Endothelial cell of umbilical vein (primary cell): ENCODE data around the gene PSTPIP1. TPM values are rescaled to one million over a fixed set of nuclear protein-coding genes. Genes with fewer than 3 reads are reported as not detected.

Source experiments
- BruUV-seq: library from RNA; stranded (reverse); fragments of 400-500 nt; replicated peaks from 2 replicates; lab custom pipeline; 2021; lab: Mats Ljungman, UMichigan
- CTCF ChIA-PET: fragments of 300-600, 350-600 bp; sonication (Branson Sonifier 250); formaldehyde crosslinking; loops from one replicate; lab custom pipeline; 2021; ENCODE audit warnings: antibody characterized with exemption, inconsistent platforms; lab: Charles Lee
- POLR2A ChIA-PET: fragments of 300-600, 350-600 bp; sonication (Branson Sonifier 250); formaldehyde crosslinking; loops from one replicate; lab custom pipeline; 2021; ENCODE audit warnings: antibody characterized with exemption, inconsistent platforms; lab: Charles Lee
- DNase-seq: peaks from one replicate; pipeline ENCODE4 v3.0.0-alpha.2; 2011; ENCODE audit warnings: low read depth, low spot score
- FAIRE-seq: peaks from 2 replicates; lab custom pipeline; 2011; peaks lifted over from hg19 to GRCh38; lab: Jason Lieb, UNC
- H2AFZ ChIP-seq: 2 replicates; pipeline ENCODE4 v1.6.0; 2012; ENCODE audit warnings: low read depth, low read length, control low read depth, inconsistent platforms
- H3K27ac ChIP-seq: 2 replicates; pipeline ENCODE4 v1.5.1; 2011; ENCODE audit warnings: low read depth, mild to moderate bottlenecking, control low read depth, low read length, moderate library complexity; ENCODE audit not compliant: insufficient read depth
- H3K27me3 ChIP-seq, 2 experiments: 2 replicates each; pipeline versions ENCODE4 v1.6.0 to v1.6.1; 2011; ENCODE audit warnings: low read length in 2 of 2, mixed read lengths in 1 of 2; ENCODE audit not compliant: control insufficient read depth in 2 of 2, insufficient read depth in 2 of 2
- H3K36me3 ChIP-seq, 2 experiments: 2 replicates in 1 of 2; 3 replicates in 1 of 2; pipeline ENCODE4 v1.5.1; 2011; ENCODE audit warnings: low read length in 2 of 2, mild to moderate bottlenecking in 1 of 2, moderate library complexity in 1 of 2; ENCODE audit not compliant: control insufficient read depth in 2 of 2, insufficient read depth in 2 of 2; ENCODE audit errors: extremely low read depth in 1 of 2
- H3K4me1 ChIP-seq: 3 replicates; pipeline ENCODE4 v1.5.1; 2011; ENCODE audit warnings: mild to moderate bottlenecking, low read length; ENCODE audit not compliant: control insufficient read depth, insufficient read depth; ENCODE audit errors: extremely low read depth
- H3K4me2 ChIP-seq: 2 replicates; pipeline ENCODE4 v1.6.1; 2011; ENCODE audit warnings: low read length, control low read depth, mixed read lengths; ENCODE audit not compliant: insufficient read depth
- H3K4me3 ChIP-seq, 3 experiments: fragments of 200-600 bp in 1 of 3; sonication (generic), shearing (Covaris generic) in 1 of 3; replicated peaks in 1 of 3; 2 replicates each; pipeline ENCODE4 v1.5.1; 2011 to 2016; ENCODE audit warnings: control low read depth in 3 of 3, low read length in 3 of 3, mild to moderate bottlenecking in 2 of 3, inconsistent platforms in 1 of 3, low read depth in 1 of 3, moderate library complexity in 1 of 3; ENCODE audit not compliant: insufficient read depth in 1 of 3
- H3K79me2 ChIP-seq: 2 replicates; pipeline ENCODE4 v1.6.0; 2012; ENCODE audit warnings: low read length, inconsistent platforms; ENCODE audit not compliant: control insufficient read depth, insufficient read depth
- H3K9ac ChIP-seq: replicated peaks from 2 replicates; pipeline ENCODE3; 2011; ENCODE audit warnings: low read length, control low read depth; ENCODE audit not compliant: insufficient read depth; ENCODE audit errors: extremely low read depth
- H3K9me1 ChIP-seq: replicated peaks from 3 replicates; pipeline ENCODE4 v1.6.0; 2011; ENCODE audit warnings: mild to moderate bottlenecking, low read length; ENCODE audit not compliant: control insufficient read depth, insufficient read depth; ENCODE audit errors: extremely low read depth
- H3K9me3 ChIP-seq: replicated peaks from 2 replicates; pipeline ENCODE4 v1.5.1; 2012; ENCODE audit warnings: low read length, inconsistent platforms; ENCODE audit not compliant: control insufficient read depth, insufficient read depth
- H4K20me1 ChIP-seq: replicated peaks from 2 replicates; pipeline ENCODE3; 2011; ENCODE audit warnings: mild to moderate bottlenecking, low read length; ENCODE audit not compliant: control insufficient read depth, insufficient read depth; ENCODE audit errors: extremely low read depth
- CTCF ChIP-seq, 2 donors: IDR thresholded peaks; 1 replicate in 1 of 2; 2 replicates in 1 of 2; pipeline ENCODE4 v1.5.1; 2011; ENCODE audit warnings: low read length in 2 of 2, mild to moderate bottlenecking in 2 of 2, moderate library complexity in 2 of 2, control low read depth in 1 of 2, inconsistent platforms in 1 of 2, low read depth in 1 of 2; ENCODE audit not compliant: insufficient read depth in 1 of 2; ENCODE audit errors: extremely low read depth in 1 of 2
- EZH2 ChIP-seq: IDR thresholded peaks from 2 replicates; pipeline ENCODE4 v1.6.1; 2012; ENCODE audit warnings: borderline replicate concordance, low read depth, mild to moderate bottlenecking, moderate library complexity, low read length, inconsistent platforms; ENCODE audit not compliant: severe bottlenecking
- FOS ChIP-seq: IDR thresholded peaks from 2 replicates; pipeline ENCODE4 v1.6.1; 2011; ENCODE audit warnings: mild to moderate bottlenecking, low read length, moderate library complexity, borderline replicate concordance; ENCODE audit not compliant: insufficient read depth
- GATA2 ChIP-seq: IDR thresholded peaks from 2 replicates; pipeline ENCODE4 v1.7.0; 2011; ENCODE audit warnings: low read depth, mild to moderate bottlenecking, moderate library complexity, mixed read lengths, low read length; ENCODE audit not compliant: insufficient read length, insufficient read depth
- JUN ChIP-seq: IDR thresholded peaks from 2 replicates; pipeline ENCODE4 v1.6.1; 2011; ENCODE audit warnings: borderline replicate concordance, low read depth; ENCODE audit not compliant: insufficient read length, insufficient read depth
- MAX ChIP-seq: IDR thresholded peaks from 2 replicates; pipeline ENCODE4 v1.6.1; 2011; ENCODE audit not compliant: insufficient read depth, insufficient read length
- MYC ChIP-seq: IDR thresholded peaks from one replicate; pipeline ENCODE4 v1.6.1; 2011; ENCODE audit warnings: mild to moderate bottlenecking, low read depth, low read length
- POLR2A ChIP-seq: IDR thresholded peaks from 2 replicates; pipeline ENCODE4 v1.6.1; 2012; ENCODE audit warnings: low read depth, mild to moderate bottlenecking, control low read depth, low read length
- POLR2AphosphoS5 ChIP-seq: IDR thresholded peaks from 2 replicates; pipeline ENCODE4 v1.6.1; 2012; ENCODE audit warnings: low read depth, mild to moderate bottlenecking, control low read depth, low read length, moderate library complexity; ENCODE audit not compliant: insufficient read depth
- dilution Hi-C: fragments of 300-500 bp; cut with MboI; formaldehyde crosslinking; loops from one replicate; pipeline ENCODE4 v1.15.0; 2019; ENCODE audit warnings: low sequenced_read_pairs; ENCODE audit not compliant: extremely low pct_ligation_motif_present
- intact Hi-C: fragments of 100-400 bp; cut with micrococcal nuclease; formaldehyde crosslinking; loops from one replicate; pipeline ENCODE4 v1.10.0; 2022
- polyA plus RNA-seq, 4 experiments: library from polyadenylated mRNA; depleted of rRNA in 3 of 4; stranded (reverse) in 3 of 4; unstranded in 1 of 4; fragments of >200 nt; gene quantifications; 2 replicates each; pipeline versions ENCODE4 v1.2.1 to v1.2.3, GENCODE V29; 2011 to 2012; ENCODE audit warnings: missing spikeins in 1 of 4
- total RNA-seq: library from RNA; stranded (reverse); gene quantifications from 2 replicates; pipeline ENCODE4 v1.2.3, GENCODE V29; 2021

PSTPIP1 gene
- total and polyA plus RNA-seq, 2 donors (not counting 3 experiments of a cell fraction or from before 2014, with no cell fraction given) = not detected

DNA sequence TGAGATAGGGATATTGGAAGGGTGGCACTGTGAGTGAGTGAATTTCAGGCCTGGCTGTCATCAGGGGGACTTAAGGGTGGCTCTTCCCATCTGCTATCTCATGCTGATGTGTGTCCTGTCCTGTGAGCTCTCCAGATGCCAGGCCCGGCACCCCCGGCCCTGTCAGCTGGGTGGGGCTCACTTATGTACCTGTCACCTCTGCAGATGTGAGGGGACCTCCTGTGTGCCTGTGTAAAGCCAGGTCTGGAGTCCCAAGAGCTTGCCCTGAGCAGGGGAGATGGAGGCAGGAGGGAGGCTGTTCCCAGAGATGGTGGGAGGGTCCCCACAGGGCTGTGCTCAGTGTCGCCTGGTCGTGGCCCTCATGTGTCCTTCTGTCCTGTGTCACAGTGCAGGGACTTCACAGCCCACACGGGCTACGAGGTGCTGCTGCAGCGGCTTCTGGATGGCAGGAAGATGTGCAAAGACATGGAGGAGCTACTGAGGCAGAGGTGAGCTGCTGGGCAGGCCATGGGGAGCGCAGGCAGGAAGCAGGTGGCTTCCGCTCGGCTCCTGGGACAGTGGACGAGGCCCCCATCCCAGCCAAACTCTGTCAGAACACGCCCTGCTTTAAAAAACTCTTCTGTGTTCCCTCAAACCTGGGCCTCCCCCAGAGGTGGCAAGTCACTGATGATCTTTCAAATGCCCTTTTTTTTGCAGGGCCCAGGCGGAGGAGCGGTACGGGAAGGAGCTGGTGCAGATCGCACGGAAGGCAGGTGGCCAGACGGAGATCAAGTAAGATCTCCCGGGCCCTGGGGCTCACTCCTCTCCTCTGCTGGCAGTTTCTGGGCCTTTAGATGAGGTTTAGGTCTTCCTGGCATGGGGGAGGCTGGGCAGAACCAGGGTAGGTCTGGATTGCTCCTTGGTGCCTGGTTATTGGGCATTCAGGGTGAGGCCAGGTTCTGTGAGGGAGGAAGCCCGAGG lies 23.1 kb downstream of the PSTPIP1 start:
- CTCF ChIA-PET = no interaction called here
- POLR2A ChIA-PET = interaction anchor here (0.6 kb wide), 1 partner anchor 49 kb away, joined by 3 read pairs; no protein-coding TSS in a partner anchor
- BruUV-seq = no TSS peak
- Histone ChIP-seq H3K9me3 (no peaks in the 10 kb centered on the region), H3K4me3 (no peak overlapping the region), H3K27ac (no peak overlapping the region), H3K36me3 (no peaks in the 10 kb centered on the region), H3K4me2 (no peak overlapping the region), H4K20me1 (no peaks in the 10 kb centered on the region), H3K27me3 (no peaks in the 10 kb centered on the region), H2AFZ (no peak overlapping the region), H3K9me1 (no peaks in the 10 kb centered on the region), H3K79me2 (no peaks in the 10 kb centered on the region), H3K9ac (no peak overlapping the region), H3K4me1 (peaks cover 8% of the 10 kb centered on the region)
- DNase-seq (no peak), FAIRE-seq (no peak)
- dilution Hi-C loops = no loop called here
- intact Hi-C loops = no loop called here
- TF ChIP-seq MAX (no peak), POLR2A (no peak), JUN (no peak), FOS (no peak), MYC (no peak), POLR2AphosphoS5 (no peak), CTCF (IDR thresholded peaks at IDR 0.05; ENCODE audit: extremely low read depth in 1 of 2, insufficient read depth in 1 of 2, low read depth in 1 of 2, low read length in 2 of 2) (no peak), GATA2 (no peak), EZH2 (no peak)
